GM18868 (cell line): Measurements from ENCODE around the gene GPR142.

Source experiments
- ATAC-seq: cut with Tn5 transposase; IDR thresholded peaks from one replicate; pipeline ENCODE4 v1.9.1; 2021; ENCODE audit warnings: mild to moderate bottlenecking, moderate library complexity; ENCODE audit not compliant: unreplicated experiment

GPR142 gene

GRCh38 chr17:74343526-74344284, 23.6 kb upstream of the GPR142 start:
- ATAC-seq = no peak

GRCh38 chr17:74344658-74345057, 22.6 kb upstream of the GPR142 start:
- ATAC-seq = no peak

GRCh38 chr17:74345433-74346241, 21.7 kb upstream of the GPR142 start:
- ATAC-seq = no peak

- ATAC-seq = no peak
These were observed 19.7 kb upstream of the GPR142 start for GRCh38 chr17:74347646-74348045.

GRCh38 chr17:74349120-74349519, 18.2 kb upstream of the GPR142 start:
- no peak for ATAC-seq

GRCh38 chr17:74350486-74350885, 16.8 kb upstream of the GPR142 start:
- ATAC-seq = no peak

GRCh38 chr17:74351552-74352210, 15.6 kb upstream of the GPR142 start:
- ATAC-seq = no peak

- no peak for ATAC-seq
These were observed 13.8 kb upstream of the GPR142 start for GRCh38 chr17:74353446-74354060.

GRCh38 chr17:74354123-74354522, 13.2 kb upstream of the GPR142 start:
- ATAC-seq = peak; percentile 72

- ATAC-seq = no peak
These were observed 12.7 kb upstream of the GPR142 start for GRCh38 chr17:74354561-74354960.

DNA sequence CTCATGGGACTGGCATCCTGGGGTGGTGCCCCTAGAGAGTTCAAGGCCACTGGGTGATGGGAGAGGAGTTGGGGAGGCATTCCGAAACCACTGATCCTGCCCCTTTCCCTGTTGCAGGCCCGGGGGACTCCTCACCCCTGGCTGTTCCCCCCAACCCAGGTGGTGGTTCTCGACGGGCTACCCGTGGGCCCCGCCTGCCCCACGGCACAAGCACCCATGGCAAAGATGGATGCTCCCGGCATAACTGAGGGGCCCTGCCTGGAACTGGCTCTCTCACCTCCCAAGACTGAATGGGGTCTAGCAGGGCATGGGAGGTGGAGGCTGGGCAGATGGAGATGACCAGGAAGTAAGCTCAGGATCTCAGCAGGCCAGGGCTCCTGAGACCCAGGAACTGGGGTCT, 12.2 kb upstream of the GPR142 start:
- ATAC-seq = no peak

GRCh38 chr17:74356646-74357465, 10.4 kb upstream of the GPR142 start:
- no peak for ATAC-seq

DNA sequence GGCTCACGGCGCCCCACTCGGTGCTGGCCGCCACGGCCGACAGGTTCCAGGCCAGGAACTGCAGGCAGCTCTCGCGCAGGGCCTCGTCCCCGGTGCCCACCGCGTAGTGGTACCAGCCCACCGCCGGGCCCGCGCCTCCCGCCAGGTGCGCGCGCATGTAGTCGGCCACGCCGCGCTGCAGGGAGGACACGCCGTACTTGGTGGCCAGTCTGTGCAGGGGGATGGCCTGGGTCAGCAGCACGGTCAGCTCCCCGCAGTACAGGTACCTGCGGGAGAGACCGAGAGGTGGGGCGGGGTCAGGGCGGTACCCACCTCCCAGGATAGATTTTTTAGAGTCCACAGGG, 9.9 kb upstream of the GPR142 start:
- no peak for ATAC-seq

DNA sequence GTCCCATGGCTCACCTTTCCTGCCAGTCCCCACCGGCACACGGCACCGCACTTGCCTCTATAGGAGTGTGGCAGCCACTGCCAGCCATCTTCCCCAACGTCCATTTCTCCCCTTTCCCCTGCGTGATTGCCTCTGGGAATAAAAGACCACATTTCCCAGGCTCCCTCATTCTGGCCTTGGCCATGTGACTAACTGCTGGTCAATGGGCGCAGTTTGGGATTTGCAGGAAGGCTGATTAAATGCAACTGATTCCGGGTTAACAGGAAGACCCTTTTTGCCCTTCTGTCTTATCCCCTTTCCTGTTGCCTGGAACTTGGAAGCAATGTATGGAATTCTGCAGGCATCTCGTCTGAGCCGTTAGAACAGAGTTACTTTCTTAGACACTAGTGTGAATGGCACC, 8.6 kb upstream of the GPR142 start:
- ATAC-seq = no peak

DNA sequence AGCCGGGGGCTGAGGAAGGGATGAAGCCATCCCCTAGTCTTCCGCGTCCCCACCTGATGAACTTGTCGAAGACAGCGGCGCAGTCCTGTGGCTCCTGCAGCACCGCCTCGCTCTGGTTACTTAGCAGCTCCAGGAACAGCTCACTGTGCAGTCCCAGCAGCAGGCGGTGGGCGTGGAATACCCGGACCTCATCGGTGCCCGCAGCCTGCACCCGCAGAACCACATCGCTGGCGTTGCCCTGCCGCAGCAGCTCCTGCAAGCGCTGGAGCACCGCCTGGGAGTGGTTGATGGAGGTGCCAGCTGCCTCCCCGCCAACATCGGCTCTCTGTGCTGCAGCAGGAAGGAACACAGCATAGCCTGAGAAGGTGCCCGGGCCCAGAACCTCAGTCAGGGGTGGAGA, 7.4 kb upstream of the GPR142 start:
- no peak for ATAC-seq

DNA sequence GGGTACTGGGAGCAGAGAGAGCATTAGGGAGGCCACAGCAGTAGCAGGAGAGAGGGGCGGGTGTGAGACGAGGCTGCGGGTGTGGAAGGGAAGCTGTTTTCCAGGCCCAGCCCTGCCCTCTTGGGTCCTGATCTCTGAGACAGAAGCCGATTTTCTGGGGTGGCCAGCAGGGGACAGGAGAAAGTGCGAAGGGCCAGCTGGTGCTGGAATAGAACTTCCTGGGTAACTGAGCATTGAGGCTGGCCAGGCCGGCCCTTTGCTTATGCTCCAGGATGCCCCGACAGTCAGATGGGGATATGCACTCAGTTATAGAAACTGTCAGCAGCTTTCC, 6.4 kb upstream of the GPR142 start:
- no peak for ATAC-seq

GRCh38 chr17:74361230-74362068, 5.9 kb upstream of the GPR142 start, which contains the start of gene BTBD17:
Gene BTBD17 (minus strand): TSS chr17:74361868. CDS start chr17:74361819, 49 bp downstream.
- no peak for ATAC-seq

GRCh38 chr17:74362069-74362405, 5.3 kb upstream of the GPR142 start:
- ATAC-seq = no peak

GRCh38 chr17:74362810-74363498, 4.4 kb upstream of the GPR142 start:
- ATAC-seq = no peak
